ENCODE results near the gene ATP6AP2. TPM values are rescaled to one million over a fixed set of nuclear protein-coding genes. Genes with fewer than 3 reads are reported as not detected.

The ATP6AP2 gene, protein sequence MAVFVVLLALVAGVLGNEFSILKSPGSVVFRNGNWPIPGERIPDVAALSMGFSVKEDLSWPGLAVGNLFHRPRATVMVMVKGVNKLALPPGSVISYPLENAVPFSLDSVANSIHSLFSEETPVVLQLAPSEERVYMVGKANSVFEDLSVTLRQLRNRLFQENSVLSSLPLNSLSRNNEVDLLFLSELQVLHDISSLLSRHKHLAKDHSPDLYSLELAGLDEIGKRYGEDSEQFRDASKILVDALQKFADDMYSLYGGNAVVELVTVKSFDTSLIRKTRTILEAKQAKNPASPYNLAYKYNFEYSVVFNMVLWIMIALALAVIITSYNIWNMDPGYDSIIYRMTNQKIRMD
- 100 to 1,000 TPM in 1 of 4 donors, 10 to 100 TPM in 3; 62.9 to 102 (median 67.3) TPM for total RNA-seq

GRCh38 chrX:40580537-40581335, at the start of gene ATP6AP2:
Gene ATP6AP2, plus strand, starts transcription at chrX:40580970. Its CDS starts 96 bp downstream, at chrX:40581066.
- TF ChIP-seq POLR2A (IDR thresholded peaks at IDR 0.05) (peak in 3 of 4 donors; percentile 4 to 89 (median 85)), CTCF (IDR thresholded peaks at IDR 0.05) (no peak)
- Histone ChIP-seq H3K27ac (peak within 1 kb of the TSS; percentile 81 to 97 (median 96)), H3K36me3 (no peaks in the 10 kb centered on the region), H3K4me1 (peaks cover 0 to 23% (median 3%) of the 10 kb centered on the region in 3 donors), H3K9me3 (no peaks in the 10 kb centered on the region), H3K27me3 (no peaks in the 10 kb centered on the region), H3K4me3 (peak within 1 kb of the TSS; percentile 53 to 91 (median 84))
- DNase-seq: peak; percentile 63
- 10 to 54% methylated on average over 2 to 15 of the region's 89 CpGs for WGBS, 2 donors
- intact Hi-C loops (cut with DNase I): no loop called here

GRCh38 chrX:40531056-40531826, 49.5 kb upstream of the ATP6AP2 start:
- no peaks in the 10 kb centered on the region for H3K9me3 ChIP-seq
- TF ChIP-seq POLR2A (IDR thresholded peaks at IDR 0.05) (no peak), CTCF (IDR thresholded peaks at IDR 0.05) (no peak)
- H3K27me3 ChIP-seq: no peaks in the 10 kb centered on the region
- 44 to 67% methylated on average over 3 to 5 of the region's 16 CpGs for WGBS, 2 donors
- no peak overlapping the region for H3K27ac ChIP-seq
- intact Hi-C loops (cut with DNase I): no loop called here
- no peaks in the 10 kb centered on the region for H3K36me3 ChIP-seq
- H3K4me1 ChIP-seq: peaks cover 0 to 6% (median 0%) of the 10 kb centered on the region in 3 donors
- no peak overlapping the region for H3K4me3 ChIP-seq
- DNase-seq: no peak

GRCh38 chrX:40537310-40537709, 43.5 kb upstream of the ATP6AP2 start:
- Histone ChIP-seq H3K4me3 (no peak overlapping the region), H3K9me3 (no peaks in the 10 kb centered on the region), H3K4me1 (peaks cover 0 to 12% (median 7%) of the 10 kb centered on the region in 3 donors), H3K36me3 (no peaks in the 10 kb centered on the region), H3K27ac (no peak overlapping the region), H3K27me3 (no peaks in the 10 kb centered on the region)
- no peak for TF ChIP-seq CTCF (IDR thresholded peaks at IDR 0.05)
- no peak for TF ChIP-seq POLR2A (IDR thresholded peaks at IDR 0.05)
- DNase-seq: no peak
- intact Hi-C loops (cut with DNase I): no loop called here
- WGBS, 2 donors: 71 to 88% methylated on average over 3 to 4 of the region's 4 CpGs

GRCh38 chrX:40538406-40538805, 42.4 kb upstream of the ATP6AP2 start:
- intact Hi-C loops (cut with DNase I): no loop called here
- H3K27me3 ChIP-seq: no peaks in the 10 kb centered on the region
- 75 to 85% methylated on average over 5 of the region's 5 CpGs for WGBS, 2 donors

More at GRCh38 chrX:40538406-40538805, 42.4 kb upstream of the ATP6AP2 start:
- Histone ChIP-seq H3K36me3 (no peaks in the 10 kb centered on the region), H3K9me3 (no peaks in the 10 kb centered on the region), H3K4me3 (no peak overlapping the region), H3K27ac (no peak overlapping the region), H3K4me1 (peaks cover 0 to 12% (median 7%) of the 10 kb centered on the region in 3 donors)
- no peak for TF ChIP-seq CTCF (IDR thresholded peaks at IDR 0.05)
- no peak for TF ChIP-seq POLR2A (IDR thresholded peaks at IDR 0.05)
- no peak for DNase-seq

Data from esophagus squamous epithelium (tissue), 5 donors.